Measurements from ENCODE around the gene MTG1.

- TF ChIP-seq, protein P1, sequence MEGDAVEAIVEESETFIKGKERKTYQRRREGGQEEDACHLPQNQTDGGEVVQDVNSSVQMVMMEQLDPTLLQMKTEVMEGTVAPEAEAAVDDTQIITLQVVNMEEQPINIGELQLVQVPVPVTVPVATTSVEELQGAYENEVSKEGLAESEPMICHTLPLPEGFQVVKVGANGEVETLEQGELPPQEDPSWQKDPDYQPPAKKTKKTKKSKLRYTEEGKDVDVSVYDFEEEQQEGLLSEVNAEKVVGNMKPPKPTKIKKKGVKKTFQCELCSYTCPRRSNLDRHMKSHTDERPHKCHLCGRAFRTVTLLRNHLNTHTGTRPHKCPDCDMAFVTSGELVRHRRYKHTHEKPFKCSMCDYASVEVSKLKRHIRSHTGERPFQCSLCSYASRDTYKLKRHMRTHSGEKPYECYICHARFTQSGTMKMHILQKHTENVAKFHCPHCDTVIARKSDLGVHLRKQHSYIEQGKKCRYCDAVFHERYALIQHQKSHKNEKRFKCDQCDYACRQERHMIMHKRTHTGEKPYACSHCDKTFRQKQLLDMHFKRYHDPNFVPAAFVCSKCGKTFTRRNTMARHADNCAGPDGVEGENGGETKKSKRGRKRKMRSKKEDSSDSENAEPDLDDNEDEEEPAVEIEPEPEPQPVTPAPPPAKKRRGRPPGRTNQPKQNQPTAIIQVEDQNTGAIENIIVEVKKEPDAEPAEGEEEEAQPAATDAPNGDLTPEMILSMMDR (IDR thresholded peaks at IDR 0.05): no peak
- TF ChIP-seq POLR2A (IDR thresholded peaks at IDR 0.05) (no peak), POLR2AphosphoS5 (IDR thresholded peaks at IDR 0.05; ENCODE audit: insufficient read depth in 1 of 2, low read depth in 1 of 2) (peak in 1 of 2 donors; percentile 22)
These were observed 36.4 kb upstream of the MTG1 start, which contains the start of gene FUOM for GRCh38 chr10:133357285-133358161.
